GM12878 (cell line): ENCODE results near the gene SNAI1. TPM values are rescaled to one million over a fixed set of nuclear protein-coding genes. Genes with fewer than 3 reads are reported as not detected.
A peak's percentile ranks its signal among the peaks of the same experiment; 100 is the strongest.

Source experiments
- BMI1 ChIP-seq: fragments of 450-650 bp; IDR thresholded peaks from 2 replicates; pipeline ENCODE4 v1.6.1; 2016; ENCODE audit warnings: mild to moderate bottlenecking, moderate library complexity, borderline replicate concordance
- CBX5 ChIP-seq: sonication (generic); IDR thresholded peaks from 2 replicates; pipeline ENCODE4 v1.6.1; 2016; ENCODE audit warnings: low read depth, moderate library complexity, mild to moderate bottlenecking, inconsistent platforms
- JUNB ChIP-seq: IDR thresholded peaks from 2 replicates; pipeline ENCODE4 v1.6.1; 2016; ENCODE audit warnings: antibody characterized with exemption, mild to moderate bottlenecking
- KLF5 ChIP-seq: fragments of 450-650 bp; IDR thresholded peaks from 2 replicates; pipeline ENCODE4 v1.6.1; 2014; ENCODE audit warnings: mild to moderate bottlenecking; ENCODE audit not compliant: partially characterized antibody
- MEF2A ChIP-seq: IDR thresholded peaks from 2 replicates; pipeline ENCODE4 v1.6.1; 2011; ENCODE audit warnings: low read depth, mild to moderate bottlenecking, low read length, moderate library complexity; ENCODE audit not compliant: insufficient read depth
- NFYA ChIP-seq: IDR thresholded peaks from 2 replicates; pipeline ENCODE4 v1.6.1; 2011; ENCODE audit warnings: low read depth, mild to moderate bottlenecking, low read length, improper control_type of control experiment, borderline replicate concordance
- PKNOX1 ChIP-seq: fragments of 450-650 bp; IDR thresholded peaks from 2 replicates; pipeline ENCODE4 v1.6.1; 2016; ENCODE audit warnings: mild to moderate bottlenecking
- SMAD5 ChIP-seq: IDR thresholded peaks from 2 replicates; pipeline ENCODE4 v1.6.1; 2016; ENCODE audit warnings: antibody characterized with exemption, low read depth
- SUPT20H ChIP-seq: IDR thresholded peaks from 2 replicates; pipeline ENCODE4 v1.6.1; 2011; ENCODE audit warnings: low read depth, mild to moderate bottlenecking, low read length, moderate library complexity, borderline replicate concordance; ENCODE audit not compliant: control insufficient read depth
- YY1 ChIP-seq: IDR thresholded peaks from 2 replicates; pipeline ENCODE4 v1.6.1; 2011; ENCODE audit warnings: low read depth, mild to moderate bottlenecking, low read length
- ZBTB4 ChIP-seq: fragments of 450-650 bp; formaldehyde crosslinking; IDR thresholded peaks from 2 replicates; pipeline ENCODE4 v1.4.0; 2022; ENCODE audit warnings: mild to moderate bottlenecking, moderate library complexity
- ZNF24 ChIP-seq: fragments of 450-650 bp; IDR thresholded peaks from 2 replicates; pipeline ENCODE4 v1.6.1; 2017; ENCODE audit warnings: antibody characterized with exemption, mild to moderate bottlenecking
- polyA plus RNA-seq, 11 experiments: library from polyadenylated mRNA; depleted of rRNA in 4 of 11; unstranded in 6 of 11; stranded (reverse) in 5 of 11; fragments of >200 nt; fragmentation: Nextera tagmentation in 4 of 11; fragmentation: Illumina TruSeq in 1 of 11; extraction: Ambion mirVana in 4 of 11; extraction: Trizol in 1 of 11; gene quantifications; 1 replicate in 1 of 11; 2 replicates in 10 of 11; pipeline versions ENCODE4 v1.2.1 to v1.2.3, GENCODE V29; 2011 to 2016; ENCODE audit warnings: inconsistent platforms in 2 of 11, missing spikeins in 2 of 11, low read depth in 1 of 11
- total RNA-seq, 4 experiments: library from RNA; depleted of rRNA in 3 of 4; stranded (reverse); fragments of >200 nt in 3 of 4; fragmentation: Illumina TruSeq in 1 of 4; extraction: Trizol in 1 of 4; gene quantifications; 2 replicates each; pipeline versions ENCODE4 v1.2.1 to v1.2.3, GENCODE V29; 2013 to 2021
- TF ChIP-seq, protein P1 (sequence below): IDR thresholded peaks from 2 replicates; pipeline ENCODE4 v1.6.1; 2012; ENCODE audit warnings: low read depth, low read length, improper control_type of control experiment
- TF ChIP-seq, protein P2 (sequence below): IDR thresholded peaks from 2 replicates; pipeline ENCODE4 v1.6.1; 2012; ENCODE audit warnings: improper control_type of control experiment, low read depth, low read length; ENCODE audit not compliant: insufficient replicate concordance
- TF ChIP-seq, protein P3 (sequence below): fragments of 450-650 bp; IDR thresholded peaks from 2 replicates; pipeline ENCODE4 v1.6.1; 2014; ENCODE audit warnings: mild to moderate bottlenecking
- TF ChIP-seq, protein P4 (sequence below): fragments of 150-350 bp; IDR thresholded peaks from 2 replicates; pipeline ENCODE4 v1.6.1; 2016; ENCODE audit warnings: low read depth, low read length

SNAI1 gene
- total and polyA plus RNA-seq, 10 of the 15 experiments (the other 5 are each of a cell fraction or from before 2014, with no cell fraction given): 0.11 to 0.79 (median 0.24) TPM; not detected in 2

DNA sequence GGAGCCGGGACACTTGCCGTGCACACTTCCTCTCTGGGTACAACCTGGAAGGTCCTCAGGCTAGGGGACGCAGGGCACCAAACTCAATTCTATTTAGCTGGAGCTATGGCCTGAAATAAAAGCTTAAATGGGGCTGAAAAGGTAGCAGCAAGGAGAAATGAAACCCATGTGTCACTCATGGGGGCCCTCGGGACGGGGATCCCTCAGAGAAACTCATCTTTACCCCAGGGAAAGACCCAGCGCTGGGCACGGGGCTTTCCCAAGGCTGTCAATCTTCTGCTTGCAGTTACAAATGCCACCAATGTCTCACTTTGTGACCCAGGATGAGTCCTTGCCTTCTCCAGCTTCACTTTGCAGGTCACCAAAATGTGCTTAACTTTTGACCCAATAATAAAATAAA, 16.5 kb downstream of the SNAI1 start (continued):
- TF ChIP-seq, protein P1, sequence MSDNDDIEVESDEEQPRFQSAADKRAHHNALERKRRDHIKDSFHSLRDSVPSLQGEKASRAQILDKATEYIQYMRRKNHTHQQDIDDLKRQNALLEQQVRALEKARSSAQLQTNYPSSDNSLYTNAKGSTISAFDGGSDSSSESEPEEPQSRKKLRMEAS: no peak
- TF ChIP-seq MEF2A: 0 out of 2 replicates have a peak, but pooled peaks have one; percentile 2
- no peak for TF ChIP-seq ZBTB4 (CRISPR knock-in tag)
- peak; percentile 97 for TF ChIP-seq PKNOX1
- no peak for TF ChIP-seq SUPT20H
- TF ChIP-seq BMI1: no peak
- TF ChIP-seq SMAD5: no peak
- TF ChIP-seq, protein P2, sequence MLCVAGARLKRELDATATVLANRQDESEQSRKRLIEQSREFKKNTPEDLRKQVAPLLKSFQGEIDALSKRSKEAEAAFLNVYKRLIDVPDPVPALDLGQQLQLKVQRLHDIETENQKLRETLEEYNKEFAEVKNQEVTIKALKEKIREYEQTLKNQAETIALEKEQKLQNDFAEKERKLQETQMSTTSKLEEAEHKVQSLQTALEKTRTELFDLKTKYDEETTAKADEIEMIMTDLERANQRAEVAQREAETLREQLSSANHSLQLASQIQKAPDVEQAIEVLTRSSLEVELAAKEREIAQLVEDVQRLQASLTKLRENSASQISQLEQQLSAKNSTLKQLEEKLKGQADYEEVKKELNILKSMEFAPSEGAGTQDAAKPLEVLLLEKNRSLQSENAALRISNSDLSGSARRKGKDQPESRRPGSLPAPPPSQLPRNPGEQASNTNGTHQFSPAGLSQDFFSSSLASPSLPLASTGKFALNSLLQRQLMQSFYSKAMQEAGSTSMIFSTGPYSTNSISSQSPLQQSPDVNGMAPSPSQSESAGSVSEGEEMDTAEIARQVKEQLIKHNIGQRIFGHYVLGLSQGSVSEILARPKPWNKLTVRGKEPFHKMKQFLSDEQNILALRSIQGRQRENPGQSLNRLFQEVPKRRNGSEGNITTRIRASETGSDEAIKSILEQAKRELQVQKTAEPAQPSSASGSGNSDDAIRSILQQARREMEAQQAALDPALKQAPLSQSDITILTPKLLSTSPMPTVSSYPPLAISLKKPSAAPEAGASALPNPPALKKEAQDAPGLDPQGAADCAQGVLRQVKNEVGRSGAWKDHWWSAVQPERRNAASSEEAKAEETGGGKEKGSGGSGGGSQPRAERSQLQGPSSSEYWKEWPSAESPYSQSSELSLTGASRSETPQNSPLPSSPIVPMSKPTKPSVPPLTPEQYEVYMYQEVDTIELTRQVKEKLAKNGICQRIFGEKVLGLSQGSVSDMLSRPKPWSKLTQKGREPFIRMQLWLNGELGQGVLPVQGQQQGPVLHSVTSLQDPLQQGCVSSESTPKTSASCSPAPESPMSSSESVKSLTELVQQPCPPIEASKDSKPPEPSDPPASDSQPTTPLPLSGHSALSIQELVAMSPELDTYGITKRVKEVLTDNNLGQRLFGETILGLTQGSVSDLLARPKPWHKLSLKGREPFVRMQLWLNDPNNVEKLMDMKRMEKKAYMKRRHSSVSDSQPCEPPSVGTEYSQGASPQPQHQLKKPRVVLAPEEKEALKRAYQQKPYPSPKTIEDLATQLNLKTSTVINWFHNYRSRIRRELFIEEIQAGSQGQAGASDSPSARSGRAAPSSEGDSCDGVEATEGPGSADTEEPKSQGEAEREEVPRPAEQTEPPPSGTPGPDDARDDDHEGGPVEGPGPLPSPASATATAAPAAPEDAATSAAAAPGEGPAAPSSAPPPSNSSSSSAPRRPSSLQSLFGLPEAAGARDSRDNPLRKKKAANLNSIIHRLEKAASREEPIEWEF: no peak
- TF ChIP-seq, protein P3, sequence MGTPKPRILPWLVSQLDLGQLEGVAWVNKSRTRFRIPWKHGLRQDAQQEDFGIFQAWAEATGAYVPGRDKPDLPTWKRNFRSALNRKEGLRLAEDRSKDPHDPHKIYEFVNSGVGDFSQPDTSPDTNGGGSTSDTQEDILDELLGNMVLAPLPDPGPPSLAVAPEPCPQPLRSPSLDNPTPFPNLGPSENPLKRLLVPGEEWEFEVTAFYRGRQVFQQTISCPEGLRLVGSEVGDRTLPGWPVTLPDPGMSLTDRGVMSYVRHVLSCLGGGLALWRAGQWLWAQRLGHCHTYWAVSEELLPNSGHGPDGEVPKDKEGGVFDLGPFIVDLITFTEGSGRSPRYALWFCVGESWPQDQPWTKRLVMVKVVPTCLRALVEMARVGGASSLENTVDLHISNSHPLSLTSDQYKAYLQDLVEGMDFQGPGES: no peak
- TF ChIP-seq CBX5: no peak
- peak; percentile 50 for TF ChIP-seq JUNB
- no peak for TF ChIP-seq NFYA
- TF ChIP-seq YY1: no peak
- TF ChIP-seq, protein P4, sequence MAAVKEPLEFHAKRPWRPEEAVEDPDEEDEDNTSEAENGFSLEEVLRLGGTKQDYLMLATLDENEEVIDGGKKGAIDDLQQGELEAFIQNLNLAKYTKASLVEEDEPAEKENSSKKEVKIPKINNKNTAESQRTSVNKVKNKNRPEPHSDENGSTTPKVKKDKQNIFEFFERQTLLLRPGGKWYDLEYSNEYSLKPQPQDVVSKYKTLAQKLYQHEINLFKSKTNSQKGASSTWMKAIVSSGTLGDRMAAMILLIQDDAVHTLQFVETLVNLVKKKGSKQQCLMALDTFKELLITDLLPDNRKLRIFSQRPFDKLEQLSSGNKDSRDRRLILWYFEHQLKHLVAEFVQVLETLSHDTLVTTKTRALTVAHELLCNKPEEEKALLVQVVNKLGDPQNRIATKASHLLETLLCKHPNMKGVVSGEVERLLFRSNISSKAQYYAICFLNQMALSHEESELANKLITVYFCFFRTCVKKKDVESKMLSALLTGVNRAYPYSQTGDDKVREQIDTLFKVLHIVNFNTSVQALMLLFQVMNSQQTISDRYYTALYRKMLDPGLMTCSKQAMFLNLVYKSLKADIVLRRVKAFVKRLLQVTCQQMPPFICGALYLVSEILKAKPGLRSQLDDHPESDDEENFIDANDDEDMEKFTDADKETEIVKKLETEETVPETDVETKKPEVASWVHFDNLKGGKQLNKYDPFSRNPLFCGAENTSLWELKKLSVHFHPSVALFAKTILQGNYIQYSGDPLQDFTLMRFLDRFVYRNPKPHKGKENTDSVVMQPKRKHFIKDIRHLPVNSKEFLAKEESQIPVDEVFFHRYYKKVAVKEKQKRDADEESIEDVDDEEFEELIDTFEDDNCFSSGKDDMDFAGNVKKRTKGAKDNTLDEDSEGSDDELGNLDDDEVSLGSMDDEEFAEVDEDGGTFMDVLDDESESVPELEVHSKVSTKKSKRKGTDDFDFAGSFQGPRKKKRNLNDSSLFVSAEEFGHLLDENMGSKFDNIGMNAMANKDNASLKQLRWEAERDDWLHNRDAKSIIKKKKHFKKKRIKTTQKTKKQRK: no peak
- no peak for TF ChIP-seq KLF5
- no peak for TF ChIP-seq ZNF24
